K562 (cell line): ENCODE results near the gene EFNA2. TPM values are rescaled to one million over a fixed set of nuclear protein-coding genes. Genes with fewer than 3 reads are reported as not detected.

Experiments used
- ATAC-seq: fragments of 200-7000 bp; cut with Tn5 transposase; 3 replicates; pipeline ENCODE4 v1.9.1; 2020; ENCODE audit warnings: moderate library complexity
- BruUV-seq: library from RNA; stranded (reverse); fragments of 400-500 nt; replicated peaks from 2 replicates; lab custom pipeline; 2021; lab: Mats Ljungman, UMichigan
- CTCF ChIA-PET: fragments of 300-600 bp; formaldehyde crosslinking; extraction: SDS; loops from one replicate; lab custom pipeline; 2021; ENCODE audit warnings: low intra/inter-chr PET ratio; lab: Yijun Ruan, JAX
- POLR2A ChIA-PET: fragments of 300-600, 350-650 bp; sonication (Branson Sonifier 250); formaldehyde crosslinking; extraction: SDS; loops from one replicate; lab custom pipeline; 2021; ENCODE audit warnings: antibody characterized with exemption, inconsistent platforms; lab: Yijun Ruan, JAX
- DNase-seq, 4 experiments: peaks; one replicate each; pipeline versions ENCODE4 v3.0.0 to v3.0.0-alpha.2; 2011 to 2018; ENCODE audit warnings: low spot score in 3 of 4, mixed read lengths in 3 of 4; ENCODE audit errors: extremely low read depth in 1 of 4
- FAIRE-seq: peaks from 2 replicates; lab custom pipeline; 2011; peaks lifted over from hg19 to GRCh38; lab: Jason Lieb, UNC
- H2AFZ ChIP-seq: 2 replicates; pipeline ENCODE4 v1.6.0; 2011; ENCODE audit warnings: low read depth, low read length, control low read depth, inconsistent platforms
- H3K27ac ChIP-seq: fragments of 200-600 bp; 3 replicates; pipeline ENCODE4 v1.8.0; 2011; ENCODE audit warnings: low read depth, mild to moderate bottlenecking, control low read depth, inconsistent platforms, low read length, moderate library complexity, mixed read lengths; ENCODE audit errors: extremely low read depth
- H3K27me3 ChIP-seq, 2 experiments: fragments of 300-600 bp in 1 of 2; 2 replicates in 1 of 2; 3 replicates in 1 of 2; pipeline versions ENCODE4 v1.6.0 to v1.8.0; 2011; ENCODE audit warnings: inconsistent platforms in 2 of 2, low read length in 2 of 2, mild to moderate bottlenecking in 1 of 2, mixed read lengths in 1 of 2, moderate library complexity in 1 of 2; ENCODE audit not compliant: control insufficient read depth in 2 of 2, insufficient read depth in 2 of 2
- H3K36me3 ChIP-seq: fragments of 300-600 bp; 3 replicates; pipeline ENCODE4 v1.8.0; 2011; ENCODE audit warnings: mild to moderate bottlenecking, low read length, inconsistent platforms; ENCODE audit not compliant: control insufficient read depth, insufficient read depth
- H3K4me1 ChIP-seq, 2 experiments: fragments of 200-600 bp in 1 of 2; replicated peaks in 1 of 2; 2 replicates in 1 of 2; 3 replicates in 1 of 2; pipeline versions ENCODE4 v1.5.1 to v1.8.0; 2011; ENCODE audit warnings: inconsistent platforms in 2 of 2, low read length in 2 of 2, mild to moderate bottlenecking in 1 of 2, mixed read lengths in 1 of 2, moderate library complexity in 1 of 2; ENCODE audit not compliant: control insufficient read depth in 2 of 2, insufficient read depth in 2 of 2
- H3K4me2 ChIP-seq: 2 replicates; pipeline ENCODE4 v1.6.1; 2011; ENCODE audit warnings: low read length, control low read depth, inconsistent platforms, mixed read lengths; ENCODE audit not compliant: insufficient read depth
- H3K4me3 ChIP-seq: fragments of 200-600 bp; sonication (generic), shearing (Covaris generic); 2 replicates; pipeline ENCODE4 v1.5.1; 2016; ENCODE audit warnings: control low read depth, inconsistent platforms
- H3K79me2 ChIP-seq: fragments of 200-600 bp; 3 replicates; pipeline ENCODE4 v1.8.0; 2011; ENCODE audit warnings: low read length, inconsistent platforms; ENCODE audit not compliant: control insufficient read depth, insufficient read depth
- H3K9ac ChIP-seq, 2 experiments: 2 replicates each; pipeline versions ENCODE4 v1.6.0 to v1.6.1; 2011; ENCODE audit warnings: low read depth in 2 of 2, low read length in 2 of 2, control low read depth in 1 of 2, inconsistent platforms in 1 of 2, mild to moderate bottlenecking in 1 of 2, mixed read lengths in 1 of 2; ENCODE audit not compliant: insufficient read depth in 1 of 2
- H3K9me1 ChIP-seq: one replicate; pipeline ENCODE4 v1.6.0; 2011; ENCODE audit warnings: inconsistent platforms, mild to moderate bottlenecking, low read length, moderate library complexity; ENCODE audit not compliant: control insufficient read depth, insufficient read depth
- H3K9me3 ChIP-seq: replicated peaks from 2 replicates; pipeline ENCODE4 v1.5.1; 2011; ENCODE audit warnings: low read depth, low read length, inconsistent platforms; ENCODE audit not compliant: control insufficient read depth, insufficient read depth
- H4K20me1 ChIP-seq: replicated peaks from 2 replicates; pipeline ENCODE4 v1.6.1; 2011; ENCODE audit warnings: low read length, inconsistent platforms, mixed read lengths; ENCODE audit not compliant: control insufficient read depth, insufficient read depth
- AFF1 ChIP-seq, 2 experiments: fragments of 450-650 bp; IDR thresholded peaks; 2 replicates each; pipeline ENCODE4 v1.6.1; 2018; ENCODE audit warnings: mild to moderate bottlenecking in 2 of 2, low read depth in 1 of 2; ENCODE audit not compliant: partially characterized antibody in 2 of 2
- CEBPG ChIP-seq, 3 experiments: fragments of 200-800 bp in 1 of 3; sonication (Bioruptor generic) in 1 of 3; sonication (generic) in 1 of 3; formaldehyde crosslinking in 1 of 3; IDR thresholded peaks in 2 of 3; conservative IDR thresholded peaks in 1 of 3; 2 replicates each; pipeline versions ENCODE4 v1.6.1 to v1.8.0; 2016 to 2022; ENCODE audit warnings: missing compliant biosample characterization in 2 of 3, missing genetic modification characterization in 2 of 3, mild to moderate bottlenecking in 1 of 3, missing genetic modification reagents in 1 of 3
- CREB3 ChIP-seq: fragments of 450-650 bp; conservative IDR thresholded peaks from 2 replicates; pipeline ENCODE4 v1.6.1; 2016; ENCODE audit warnings: missing genetic modification characterization, low read depth, mild to moderate bottlenecking, missing compliant biosample characterization, moderate library complexity
- EHMT2 ChIP-seq: fragments of 450-650 bp; IDR thresholded peaks from 2 replicates; pipeline ENCODE4 v1.6.1; 2018; ENCODE audit warnings: antibody characterized with exemption
- HDAC1 ChIP-seq, 2 experiments: fragments of 450-650 bp; IDR thresholded peaks; 2 replicates each; pipeline ENCODE4 v1.6.1; 2016 to 2017; ENCODE audit warnings: inconsistent platforms in 1 of 2, mild to moderate bottlenecking in 1 of 2, moderate library complexity in 1 of 2
- KDM1A ChIP-seq, 2 experiments: fragments of 450-650 bp; IDR thresholded peaks; 2 replicates each; pipeline ENCODE4 v1.6.1; 2016; ENCODE audit warnings: mild to moderate bottlenecking in 2 of 2
- LARP7 ChIP-seq: fragments of 450-650 bp; IDR thresholded peaks from 2 replicates; pipeline ENCODE4 v1.6.1; 2016
- ZBTB33 ChIP-seq: sonication (generic); formaldehyde crosslinking; IDR thresholded peaks from 2 replicates; pipeline ENCODE4 v1.8.1; 2023; ENCODE audit warnings: mild to moderate bottlenecking, missing genetic modification reagents
- ZNF740 ChIP-seq, 3 experiments: fragments of 200-800 bp in 1 of 3; sonication (Bioruptor generic) in 1 of 3; sonication (generic) in 1 of 3; formaldehyde crosslinking in 1 of 3; IDR thresholded peaks; 2 replicates each; pipeline versions ENCODE4 v1.6.1 to v1.8.0; 2016 to 2022; ENCODE audit warnings: mild to moderate bottlenecking in 2 of 3, missing compliant biosample characterization in 2 of 3, missing genetic modification characterization in 2 of 3, missing genetic modification reagents in 1 of 3
- WGBS: fragments of 100-300 bp; shearing (Covaris generic); methylation state at CpG from one replicate; pipeline ENCODE4 v1.1.6; 2016; ENCODE audit warnings: low coverage, mixed read lengths; ENCODE audit not compliant: insufficient coverage; ENCODE audit errors: missing lambda C conversion rate; 5-methylcytosine and 5-hydroxymethylcytosine counted together
- in situ Hi-C: fragments of 300-500 bp; cut with MboI; formaldehyde crosslinking; loops from 4 replicates; pipeline ENCODE4 v1.15.0; 2018; ENCODE audit warnings: inconsistent platforms, mixed read lengths
- intact Hi-C: fragments of 100-400 bp; cut with micrococcal nuclease; formaldehyde crosslinking; loops from 2 replicates; pipeline ENCODE4 v1.14.2; 2022
- polyA plus RNA-seq, 8 experiments: library from polyadenylated mRNA; depleted of rRNA in 4 of 8; stranded (reverse) in 5 of 8; unstranded in 3 of 8; fragments of >200 nt; fragmentation: Nextera tagmentation in 2 of 8; fragmentation: Illumina TruSeq in 1 of 8; extraction: Ambion mirVana in 2 of 8; extraction: Trizol in 1 of 8; gene quantifications; 2 replicates each; pipeline versions ENCODE4 v1.2.1 to v1.2.3, GENCODE V29; 2011 to 2014; ENCODE audit warnings: inconsistent platforms in 1 of 8, missing spikeins in 1 of 8
- total RNA-seq, 7 experiments: library from RNA; depleted of rRNA in 6 of 7; stranded (reverse); fragments of >200 nt in 6 of 7; fragmentation: Illumina TruSeq in 2 of 7; extraction: Trizol in 2 of 7; gene quantifications; 2 replicates each; pipeline versions ENCODE4 v1.2.1 to v1.2.3, GENCODE V29; 2011 to 2021; ENCODE audit warnings: low replicate concordance in 1 of 7

Gene EFNA2
- total and polyA plus RNA-seq, 9 of the 15 experiments (the other 6 are each of a cell fraction or from before 2014, with no cell fraction given): 0.11 to 0.44 (median 0.15) TPM; not detected in 6

GRCh38 chr19:1332208-1332607, 46.5 kb downstream of the EFNA2 start (continued):
- peak in 1 of 2 experiments; percentile 82 for TF ChIP-seq AFF1 (IDR thresholded peaks at IDR 0.05; ENCODE audit: low read depth in 1 of 2, partially characterized antibody in 2 of 2)
- TF ChIP-seq CEBPG (CRISPR knock-in tag; IDR thresholded peaks at IDR 0.05): peak; percentile 42; the same call in 1 of the 2 replicates
- TF ChIP-seq CEBPG (tag; conservative IDR thresholded peaks at IDR 0.05 in 1 of 2, IDR thresholded peaks at IDR 0.05 in 1 of 2): peak in 1 of 2 experiments; percentile 53; a peak in 1 of 4 replicates
- TF ChIP-seq KDM1A (IDR thresholded peaks at IDR 0.05): peak; percentile 84 to 85
- TF ChIP-seq HDAC1 (IDR thresholded peaks at IDR 0.05): peak in 1 of 2 experiments; percentile 53; a peak in 1 of 4 replicates

GRCh38 chr19:1336079-1336684, 50.5 kb downstream of the EFNA2 start:
- peaks cover 13 to 21% of the 10 kb centered on the region in 2 experiments for H3K27me3 ChIP-seq
- BruUV-seq: no TSS peak
- POLR2A ChIA-PET: interaction anchor here (0.6 to 0.9 kb wide), 3 partner anchors 16 to 24 kb away, joined by 3 to 4 read pairs (median 3); no protein-coding TSS in a partner anchor
- no peak overlapping the region for H3K4me2 ChIP-seq
- FAIRE-seq: no peak
- no peaks in the 10 kb centered on the region for H4K20me1 ChIP-seq
- H2AFZ ChIP-seq: no peak overlapping the region
- H3K9me3 ChIP-seq: no peaks in the 10 kb centered on the region
- no peak overlapping the region for H3K27ac ChIP-seq
- WGBS: 59% methylated on average over 18 of the region's 22 CpGs
- no peaks in the 10 kb centered on the region for H3K79me2 ChIP-seq
- TF ChIP-seq LARP7: no peak
- TF ChIP-seq ZBTB33 (CRISPR knock-in tag): peak; percentile 36; the same call in 1 of the 2 replicates
- no peak for TF ChIP-seq ZNF740 (CRISPR knock-in tag; IDR thresholded peaks at IDR 0.05)
- TF ChIP-seq ZNF740 (tag; IDR thresholded peaks at IDR 0.05): no peak
- no peak for TF ChIP-seq EHMT2
- no peak for TF ChIP-seq CREB3
- TF ChIP-seq, all 486 proteins: peak for 1
- CTCF ChIA-PET: no interaction called here
- no peaks in the 10 kb centered on the region for H3K9me1 ChIP-seq
- H3K36me3 ChIP-seq: no peaks in the 10 kb centered on the region
- in situ Hi-C loops: no loop called here
- intact Hi-C loops: no loop called here
- no peak overlapping the region for H3K9ac ChIP-seq
- peaks cover 6 to 38% of the 10 kb centered on the region in 2 experiments for H3K4me1 ChIP-seq
- H3K4me3 ChIP-seq: no peak overlapping the region
- no peak for DNase-seq
- no peak for ATAC-seq
